NCI-H2196 treated with DMSO at 0.1 percent for 48 hours (cell line): ENCODE results near the gene SSC4D.
"Not testable (repeated sequence)": the region's sequence is repeated elsewhere in the genome, so short reads cannot be mapped to it uniquely, and the experiment has no call there.

Source experiments
- DNase-seq: peaks from one replicate; lab custom pipeline; 2025; ENCODE audit not compliant: unreplicated experiment; lab: John Stamatoyannopoulos, UW

SSC4D gene

DNA sequence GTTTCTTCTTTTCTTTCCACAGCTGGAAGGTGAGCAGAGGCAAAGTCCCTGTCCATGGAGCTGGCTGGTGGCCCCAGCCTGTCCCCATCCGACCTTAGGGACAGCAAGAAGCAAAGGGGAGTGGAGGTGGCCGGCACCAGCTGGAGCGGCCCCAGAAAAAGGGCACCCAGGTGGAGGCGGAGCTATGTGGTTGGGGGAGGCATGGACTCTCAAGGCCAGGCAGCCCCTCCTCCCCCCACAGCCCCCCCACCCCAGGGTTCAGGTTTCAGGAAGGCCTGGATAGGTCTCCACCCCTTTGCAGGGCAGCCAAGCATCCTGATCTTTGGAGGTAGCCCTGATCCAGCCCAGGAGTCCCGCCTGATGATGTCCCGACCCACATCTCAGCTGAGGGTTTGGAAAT, at the start of gene SSC4D:
TSS of gene SSC4D (minus strand) at position 161 of the 400 bp plus-strand sequence. CDS start 5,258 bp downstream, outside the sequence.
- no peak for DNase-seq

DNA sequence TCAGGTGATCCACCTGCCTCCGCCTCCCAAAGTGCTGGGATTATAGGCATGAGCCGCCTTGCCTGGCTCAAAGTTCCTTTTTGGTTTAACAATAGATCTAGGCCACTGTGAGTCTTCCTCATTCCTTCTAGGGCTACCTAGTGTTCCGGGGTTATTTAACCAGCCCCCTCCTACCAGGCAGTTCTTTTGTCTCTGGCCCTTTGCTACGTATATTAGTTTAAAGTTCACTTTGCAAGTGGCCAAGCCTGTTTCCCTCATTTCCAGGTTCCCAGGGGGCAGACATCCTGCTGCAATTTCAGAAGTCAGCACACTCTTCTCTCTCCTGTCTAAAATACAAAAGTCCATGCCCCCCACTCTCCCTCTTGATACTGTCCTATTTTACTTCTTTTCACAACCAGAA, 49.0 kb upstream of the SSC4D start:
- DNase-seq = not testable (repeated sequence)

DNA sequence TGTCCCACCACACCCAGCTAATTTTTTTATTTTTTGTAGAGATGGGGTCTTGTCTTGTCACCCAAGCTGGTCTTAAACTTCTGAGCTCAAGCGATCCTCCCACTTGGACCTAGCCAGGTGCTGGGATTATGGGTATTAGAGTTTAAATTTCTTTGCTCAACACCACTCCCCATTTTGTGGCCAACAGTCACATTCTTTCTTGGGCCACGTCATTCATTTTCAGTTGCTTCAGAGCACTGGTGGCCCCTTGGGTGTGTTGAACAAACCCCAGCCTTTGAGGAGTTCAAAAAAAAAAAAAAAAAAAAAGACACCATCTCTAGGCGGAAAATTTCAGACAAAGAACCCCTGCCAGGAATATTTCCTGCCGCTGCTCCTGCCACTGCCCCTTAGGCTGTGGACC, 47.5 kb upstream of the SSC4D start:
- not testable (repeated sequence) for DNase-seq

DNA sequence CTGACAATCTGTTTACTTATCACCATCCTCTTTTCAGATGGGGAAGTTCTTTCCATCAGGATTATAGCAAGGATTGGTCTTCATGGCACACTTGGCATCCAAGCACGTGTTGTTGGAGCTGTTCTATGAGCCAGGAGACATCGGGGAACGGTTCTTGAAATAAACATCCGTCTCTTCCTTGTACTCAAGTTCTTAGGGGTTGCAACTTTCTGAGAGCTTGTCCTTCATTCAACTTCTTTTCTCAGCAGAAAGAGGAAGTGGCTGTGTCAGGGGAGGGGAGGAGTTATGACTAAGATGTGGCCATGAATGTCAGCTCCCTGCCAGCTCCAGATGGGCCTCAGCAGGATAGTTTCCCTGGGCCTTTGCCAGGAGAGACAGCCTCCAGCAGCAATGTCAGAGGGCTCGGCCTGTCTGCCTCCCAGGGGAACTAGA, 36.1 kb upstream of the SSC4D start:
- not testable (repeated sequence) for DNase-seq

DNA sequence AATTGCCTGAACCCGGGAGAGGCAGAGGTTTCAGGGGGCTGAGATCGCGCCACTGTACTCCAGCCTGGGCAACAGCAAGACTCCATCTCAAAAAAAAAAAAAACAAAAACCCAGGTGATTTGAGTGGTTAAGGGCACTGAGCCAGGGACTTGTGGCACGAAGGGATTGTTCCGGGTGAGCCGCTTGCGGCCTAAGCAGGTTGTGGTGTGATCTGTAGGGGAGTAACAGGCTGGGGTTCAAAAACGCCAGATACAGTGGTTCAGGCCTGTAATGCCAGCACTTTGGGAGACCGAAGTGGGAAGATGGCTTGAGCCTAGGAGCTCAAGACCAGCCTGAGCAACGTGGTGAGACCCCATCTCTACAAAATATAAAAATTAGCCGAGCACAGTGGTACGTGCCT, 34.3 kb upstream of the SSC4D start:
- DNase-seq = not testable (repeated sequence)

DNA sequence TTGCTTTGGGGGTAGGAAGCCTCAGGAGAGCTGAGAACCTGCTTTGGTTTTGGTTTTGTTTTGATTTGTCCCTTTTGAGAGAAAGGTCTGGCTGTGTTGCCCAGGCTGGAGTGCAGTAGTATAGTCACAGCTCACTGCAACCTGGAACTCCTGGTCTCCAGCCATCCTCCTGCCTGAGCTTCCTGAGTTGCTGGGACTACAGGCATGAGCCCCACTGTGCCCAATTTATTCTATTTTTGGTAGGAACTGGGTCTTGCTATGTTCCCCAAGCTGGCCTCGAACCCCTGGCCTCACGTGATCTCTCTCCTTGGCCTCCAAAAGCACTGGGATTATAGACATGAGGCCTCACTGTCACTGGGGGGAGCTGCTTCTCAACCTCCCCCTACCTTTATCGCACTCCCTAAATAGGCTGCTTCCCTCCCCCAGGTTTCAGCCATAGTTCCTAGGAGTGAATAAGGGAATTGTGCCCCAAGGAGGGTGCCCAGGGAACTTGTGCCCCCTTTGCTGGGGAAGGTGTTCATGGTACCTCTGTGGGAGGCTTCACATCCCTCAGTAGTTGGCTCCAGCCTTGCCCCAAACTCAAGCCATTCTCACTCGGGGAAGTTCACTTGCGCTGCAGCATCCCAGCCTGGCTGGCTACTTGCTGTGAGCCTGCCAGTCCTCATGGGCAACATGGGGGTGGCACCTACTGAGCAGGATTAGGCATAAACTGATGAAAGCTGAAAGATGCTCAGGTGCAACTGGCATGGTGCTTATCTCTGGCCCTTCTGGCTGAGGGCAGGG, 33.4 kb upstream of the SSC4D start:
- not testable (repeated sequence) for DNase-seq

DNA sequence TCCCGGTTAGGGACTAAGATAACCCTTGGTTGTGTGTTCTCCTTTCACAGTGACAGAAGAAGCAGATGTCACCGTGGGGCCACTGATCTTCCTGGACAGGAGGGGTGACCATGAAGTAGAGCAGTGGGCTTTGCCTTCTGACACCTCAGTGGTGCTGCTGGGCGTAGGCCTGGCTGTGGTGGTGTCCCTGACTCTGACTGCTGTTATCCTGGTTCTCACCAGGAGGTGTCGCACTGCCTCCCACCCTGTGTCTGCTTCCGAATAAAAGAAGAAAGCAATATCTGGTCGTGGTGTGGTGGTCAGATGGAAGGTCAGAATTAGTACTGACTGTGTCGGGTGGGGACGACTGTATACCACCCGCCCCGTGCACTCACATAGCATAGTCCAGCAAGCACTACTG, 32.3 kb upstream of the SSC4D start:
- not testable (repeated sequence) for DNase-seq

DNA sequence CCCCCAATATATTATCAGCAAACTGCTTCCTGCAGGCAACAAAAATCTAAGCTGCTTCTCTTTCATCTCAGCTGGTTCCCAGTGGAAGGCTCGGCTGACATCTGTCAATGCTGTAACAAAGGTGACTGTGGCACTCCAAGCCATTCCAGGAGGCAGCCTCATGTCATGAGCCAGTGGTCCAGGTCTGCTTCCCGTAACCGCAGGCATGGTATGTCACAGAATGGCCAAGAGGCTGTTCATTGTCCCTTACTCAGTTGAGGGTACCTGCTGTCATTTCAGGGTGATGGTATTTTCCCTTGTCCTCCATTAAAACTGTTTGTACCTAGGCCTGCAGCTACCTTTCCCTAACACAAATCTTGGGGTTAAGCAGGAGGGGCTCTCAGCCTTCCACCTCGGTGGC, 30.9 kb upstream of the SSC4D start:
- not testable (repeated sequence) for DNase-seq

DNA sequence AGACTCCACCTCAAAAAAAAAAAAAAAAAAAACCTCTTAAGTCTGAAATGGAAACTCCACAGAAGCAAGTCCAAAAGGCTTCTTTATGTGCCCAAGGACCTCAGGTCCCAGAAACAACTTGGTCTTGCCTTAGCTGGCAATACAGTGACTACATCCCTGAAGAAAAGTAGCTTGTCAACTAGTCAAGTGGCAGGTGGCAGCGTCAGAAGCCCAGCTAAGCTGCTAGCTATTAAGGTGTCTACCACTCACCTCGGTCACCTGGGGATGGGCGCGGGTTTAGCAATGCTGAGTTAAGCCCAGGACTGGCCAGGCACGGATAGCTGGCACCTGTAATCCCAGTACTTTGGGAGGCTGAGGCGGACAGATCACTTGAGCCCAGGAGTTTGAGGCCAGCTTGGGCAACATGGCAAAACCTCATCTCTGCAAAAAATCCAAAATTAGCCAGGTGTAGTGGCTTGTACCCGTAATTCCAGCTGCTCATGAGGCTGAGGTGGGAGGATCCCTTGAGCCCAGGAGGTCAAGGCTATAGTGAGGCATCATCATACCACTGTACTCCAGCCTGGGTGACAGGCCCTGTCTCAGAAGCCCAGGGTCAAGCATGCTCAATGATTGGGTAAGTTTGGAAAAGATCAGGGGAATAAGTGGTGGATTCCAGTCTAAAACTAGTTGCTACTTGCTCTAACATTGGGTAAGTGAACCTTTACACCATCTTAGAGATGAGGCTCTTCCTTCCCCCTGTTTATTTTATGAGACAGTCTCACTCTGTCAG, 29.8 kb upstream of the SSC4D start:
- DNase-seq = not testable (repeated sequence)

DNA sequence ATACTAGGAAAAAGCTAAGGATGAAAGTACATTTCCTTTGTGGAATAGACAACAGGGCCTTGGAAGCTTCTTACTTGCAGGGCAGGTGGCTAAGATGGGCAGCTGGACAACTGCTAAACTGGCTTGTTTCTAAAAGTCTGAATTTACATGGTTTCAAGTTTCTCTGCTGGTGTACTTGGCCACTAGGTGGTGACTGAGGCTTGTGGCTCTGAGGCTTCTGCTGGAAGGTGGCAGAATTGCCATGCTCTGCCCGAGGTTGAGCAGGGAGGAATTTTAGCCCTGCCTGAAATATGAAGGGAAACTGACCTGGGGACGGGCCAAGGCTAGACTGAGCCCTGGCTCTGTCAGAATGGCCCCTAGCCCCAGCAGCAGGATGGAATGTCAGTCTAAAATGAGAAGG, 28.4 kb upstream of the SSC4D start:
- DNase-seq = peak; percentile 65

DNA sequence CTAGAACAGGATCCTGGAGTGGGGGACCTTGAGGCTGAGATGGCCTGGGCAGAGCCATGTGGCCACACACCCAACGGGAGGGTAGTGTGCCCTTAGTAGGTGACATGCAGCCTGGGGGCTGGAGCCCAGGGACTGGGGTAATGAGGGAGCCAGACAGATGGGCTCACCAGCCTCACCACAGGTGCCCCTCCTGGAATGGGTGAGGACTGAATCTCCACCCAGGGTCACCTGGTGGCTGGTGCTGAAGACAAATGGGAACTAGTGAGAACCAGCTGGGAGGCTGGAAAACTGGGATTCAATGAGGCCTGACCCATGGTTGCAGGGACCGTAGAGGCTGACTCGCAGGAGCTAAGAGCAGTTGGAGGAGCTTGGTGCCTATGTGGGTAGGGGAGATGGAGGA, 21.3 kb upstream of the SSC4D start:
- DNase-seq = no peak

DNA sequence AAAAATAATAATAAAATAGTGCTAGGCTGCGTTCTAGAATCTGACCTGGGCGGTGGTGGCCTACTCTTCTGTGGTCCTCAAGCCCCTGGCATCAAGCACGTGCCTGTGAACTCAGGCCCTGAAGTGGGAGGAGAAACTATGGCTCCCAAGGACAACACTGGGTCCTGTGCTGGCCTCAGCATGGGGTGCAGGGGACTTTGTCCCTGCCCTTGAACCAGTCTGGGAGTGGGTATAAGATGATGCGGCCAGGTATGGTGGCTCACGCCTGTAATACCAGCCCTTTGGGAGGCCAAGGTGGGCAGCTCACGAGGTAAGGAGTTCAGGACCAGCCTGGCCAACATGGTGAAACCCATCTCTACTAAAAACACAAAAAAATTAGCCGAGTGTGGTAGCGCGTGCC, 20.7 kb upstream of the SSC4D start:
- no peak for DNase-seq

DNA sequence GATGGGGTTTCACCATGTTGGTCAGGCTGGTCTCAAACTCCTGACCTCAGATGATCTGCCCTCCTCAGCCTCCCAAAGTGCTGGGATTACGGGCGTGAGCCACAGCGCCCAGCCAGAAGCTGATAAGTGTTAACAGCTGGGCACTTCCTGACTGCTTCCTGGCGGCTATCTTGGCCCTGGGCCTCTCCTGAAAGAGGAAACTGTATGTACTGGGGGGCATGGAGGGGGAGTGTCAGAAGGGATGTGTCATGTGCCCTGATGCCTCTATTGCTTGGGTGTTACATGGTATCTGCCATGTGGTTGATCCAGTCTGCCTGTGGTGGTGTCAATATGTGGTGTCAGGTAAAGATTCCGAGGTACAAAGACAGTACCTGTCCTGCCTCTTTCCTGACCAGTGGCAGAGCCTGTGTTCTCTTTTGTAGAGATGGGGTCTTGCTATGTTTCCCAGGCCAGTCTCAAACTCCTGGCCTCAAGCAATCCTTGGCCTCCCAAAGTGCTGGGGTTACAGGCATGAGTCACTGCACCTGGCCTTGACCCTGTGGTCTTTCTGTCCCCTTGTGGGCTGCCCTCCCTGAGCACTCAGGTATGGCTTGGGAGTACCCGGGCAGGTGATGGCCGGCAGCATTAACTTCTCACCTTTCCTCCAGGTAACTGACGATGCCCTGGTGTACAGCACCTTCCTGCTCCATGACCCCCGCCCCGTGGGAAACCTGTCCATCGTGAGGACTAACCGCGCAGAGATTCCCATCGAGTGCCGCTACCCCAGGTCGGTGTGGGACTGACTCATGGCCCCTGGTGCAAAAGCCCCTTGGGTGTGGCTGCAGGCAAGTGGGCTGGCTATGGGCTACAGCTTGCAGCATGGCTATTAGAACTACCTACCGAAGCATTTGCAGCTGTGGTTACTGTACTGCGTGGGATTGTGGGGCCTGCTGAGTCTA, 19.6 kb upstream of the SSC4D start:
- DNase-seq = no peak

DNA sequence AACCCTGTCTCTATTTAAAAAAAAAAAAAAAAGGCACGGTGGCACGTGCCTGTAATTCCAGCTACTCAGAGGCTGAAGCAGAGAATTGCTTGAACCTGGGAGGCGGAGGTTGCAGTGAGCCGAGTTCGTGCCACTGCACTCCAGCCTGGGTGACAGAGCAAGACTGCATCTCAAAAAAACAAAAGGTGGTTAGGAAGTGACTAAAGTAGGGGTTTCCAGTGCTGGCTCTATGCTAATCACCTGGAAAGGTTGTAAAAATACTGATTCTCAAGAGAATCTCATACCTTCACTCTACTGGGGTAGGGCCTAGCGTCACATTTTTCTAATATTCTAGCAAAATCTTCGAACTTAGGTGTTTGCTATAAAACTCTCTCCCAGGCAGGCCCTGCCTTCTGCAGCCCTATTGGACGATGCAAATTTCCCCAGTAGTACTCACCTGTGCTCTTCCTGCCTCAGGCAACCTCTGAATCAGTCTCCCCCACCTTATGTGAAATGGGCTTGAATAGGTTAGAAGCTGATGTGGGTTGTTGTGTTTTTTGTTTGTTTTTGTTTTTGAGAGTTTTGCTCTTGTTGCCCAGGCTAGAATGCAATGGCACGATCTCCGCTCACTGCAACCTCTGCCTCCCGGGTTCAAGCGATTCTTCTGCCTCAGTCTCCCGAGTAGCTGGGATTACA, 18.8 kb upstream of the SSC4D start:
- no peak for DNase-seq

DNA sequence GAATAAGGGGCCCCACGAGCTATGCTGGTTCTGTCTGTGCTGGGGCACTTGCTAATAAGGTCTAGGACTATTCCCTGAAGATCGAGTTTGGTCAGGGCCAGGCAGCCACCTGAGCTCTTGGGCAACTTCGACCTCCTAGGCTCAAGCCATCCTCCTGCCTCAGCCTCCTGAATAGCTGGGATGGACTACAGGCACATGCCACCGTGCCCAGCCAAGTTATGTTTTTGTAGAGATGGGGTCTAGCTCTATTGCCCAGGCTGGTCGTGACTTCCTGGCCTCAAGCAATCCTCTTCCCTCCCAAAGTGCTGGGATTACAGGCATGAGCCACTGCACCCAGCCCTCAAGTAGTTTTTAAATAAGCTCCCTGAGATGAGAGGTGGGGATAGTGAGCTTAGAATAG, 18.1 kb upstream of the SSC4D start:
- no peak for DNase-seq

DNA sequence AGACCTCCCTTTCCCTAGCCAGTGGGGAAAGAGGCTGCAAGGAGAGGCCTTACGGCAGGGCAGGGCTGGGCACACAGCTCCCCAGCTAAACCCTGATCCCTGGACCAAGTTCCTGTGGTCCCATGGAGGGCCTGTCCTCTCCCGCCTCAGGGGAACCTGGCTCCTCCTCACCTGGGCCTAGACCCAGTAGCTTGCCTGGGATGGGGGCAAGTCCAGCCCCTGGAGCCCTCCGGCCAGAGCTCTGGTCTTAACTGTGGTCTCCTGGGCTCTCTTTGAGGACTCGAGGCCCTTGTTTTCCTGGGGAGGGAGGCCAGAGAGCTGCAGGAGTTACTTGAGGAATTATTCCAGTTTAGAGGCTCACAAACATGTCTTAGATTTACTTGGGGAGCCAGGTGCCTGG, 16.7 kb upstream of the SSC4D start:
- no peak for DNase-seq

DNA sequence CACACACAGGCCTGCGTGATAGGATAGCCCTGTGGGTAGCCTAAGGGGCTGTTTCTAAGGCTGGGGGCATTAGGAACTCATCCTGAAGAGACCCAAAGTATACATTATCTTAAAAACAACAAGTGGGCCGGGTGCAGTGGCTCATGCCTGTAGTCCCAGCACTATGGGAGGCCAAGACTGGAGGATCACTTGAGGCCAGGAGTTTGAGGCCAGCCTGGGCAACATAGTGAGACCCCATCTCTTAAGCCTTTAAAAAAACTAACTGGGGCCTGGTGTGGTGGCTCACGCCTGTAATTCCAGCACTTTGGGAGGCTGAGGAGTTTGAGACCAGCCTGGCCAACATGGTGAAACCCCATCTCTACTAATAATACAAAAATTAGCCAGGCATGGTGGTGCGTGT, 16.1 kb upstream of the SSC4D start:
- not testable (repeated sequence) for DNase-seq

DNA sequence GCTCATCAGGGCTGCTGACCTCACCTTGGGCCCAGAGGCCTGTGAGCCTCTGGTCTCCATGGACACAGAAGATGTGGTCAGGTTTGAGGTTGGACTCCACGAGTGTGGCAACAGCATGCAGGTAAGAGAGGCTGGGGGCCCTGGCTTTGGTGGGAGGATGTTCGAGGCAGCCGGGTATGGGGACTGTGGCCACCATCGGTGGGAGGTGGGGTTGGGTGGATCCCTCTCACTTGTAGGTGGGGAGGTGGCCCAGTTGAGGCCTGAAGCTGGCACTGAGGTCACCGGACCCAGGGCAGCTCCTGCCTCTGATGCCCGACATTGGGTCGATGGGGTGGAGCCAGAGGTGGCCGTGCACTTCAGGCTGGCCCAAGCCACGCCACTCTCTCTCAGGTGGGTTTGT, 15.7 kb upstream of the SSC4D start:
- DNase-seq = no peak

DNA sequence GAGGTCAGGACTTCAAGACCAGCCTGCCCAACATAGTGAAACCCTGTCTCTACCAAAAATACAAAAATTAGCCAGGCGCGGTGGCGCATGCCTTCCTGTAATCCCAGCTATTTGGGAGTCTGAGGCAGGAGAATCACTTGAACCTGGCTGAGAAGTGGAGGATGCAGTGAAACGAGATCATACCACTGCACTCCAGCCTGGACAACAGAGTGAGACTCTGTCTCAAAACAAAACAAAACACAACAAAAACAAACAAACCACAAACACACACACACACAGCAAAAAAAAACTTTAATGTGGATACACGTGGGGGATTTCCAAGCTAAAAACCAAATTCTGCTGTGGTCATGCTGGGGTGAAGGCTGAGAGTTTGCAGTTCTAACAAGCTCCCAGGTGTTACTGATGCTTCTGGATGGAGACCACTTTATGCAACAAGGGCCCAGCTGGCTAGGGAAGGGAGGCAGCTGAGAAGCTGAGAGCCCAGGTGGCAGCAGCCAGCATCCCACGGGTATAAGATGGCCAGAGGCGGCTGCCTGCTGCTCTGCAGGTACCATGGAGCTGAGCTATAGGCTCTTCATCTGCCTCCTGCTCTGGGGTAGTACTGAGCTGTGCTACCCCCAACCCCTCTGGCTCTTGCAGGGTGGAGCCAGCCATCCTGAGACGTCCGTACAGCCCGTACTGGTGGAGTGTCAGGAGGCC, 15.1 kb upstream of the SSC4D start, which contains the start of gene ZP3:
TSS of gene ZP3 (plus strand) at position 538 of the 699 bp plus-strand sequence. CDS start at position 553, 15 bp downstream.
- no peak for DNase-seq
